HepG2 (cell line): Measurements from ENCODE around the gene ACTN1. TPM values are rescaled to one million over a fixed set of nuclear protein-coding genes. Genes with fewer than 3 reads are reported as not detected.

Experiments used
- CREB1 ChIP-seq, 2 experiments: fragments of 450-650 bp in 1 of 2; IDR thresholded peaks; 2 replicates each; pipeline ENCODE4 v1.6.1; 2016 to 2017; ENCODE audit warnings: control low read depth in 1 of 2, mild to moderate bottlenecking in 1 of 2, missing compliant biosample characterization in 1 of 2, missing genetic modification characterization in 1 of 2
- DR1 ChIP-seq: sonication (generic); formaldehyde crosslinking; IDR thresholded peaks from 2 replicates; pipeline ENCODE4 v1.8.0; 2021; ENCODE audit warnings: mild to moderate bottlenecking, missing genetic modification reagents, inconsistent platforms
- NCOA1 ChIP-seq: sonication (generic); formaldehyde crosslinking; IDR thresholded peaks from 2 replicates; pipeline ENCODE4 v1.9.0; 2021; ENCODE audit warnings: missing genetic modification reagents
- TCF7 ChIP-seq: sonication (generic); IDR thresholded peaks from 2 replicates; pipeline ENCODE4 v1.6.1; 2016; ENCODE audit warnings: antibody characterized with exemption, low read depth
- XRCC5 ChIP-seq: fragments of 200-400 bp; formaldehyde crosslinking; optimal IDR thresholded peaks from 2 replicates; pipeline ENCODE3; 2017; ENCODE audit warnings: mild to moderate bottlenecking, low read length
- ZNF12 ChIP-seq: sonication (generic); formaldehyde crosslinking; IDR thresholded peaks from 2 replicates; pipeline ENCODE4 v1.5.0; 2020; ENCODE audit warnings: missing genetic modification reagents
- ZNF235 ChIP-seq: sonication (generic); formaldehyde crosslinking; IDR thresholded peaks from 2 replicates; pipeline ENCODE4 v1.8.1; 2023; ENCODE audit warnings: mild to moderate bottlenecking, missing genetic modification reagents, borderline replicate concordance
- ZNF3 ChIP-seq: IDR thresholded peaks from 2 replicates; pipeline ENCODE4 v1.7.0; 2017; ENCODE audit warnings: inconsistent platforms
- polyA plus RNA-seq, 8 experiments: library from polyadenylated mRNA; depleted of rRNA in 3 of 8; stranded (reverse) in 7 of 8; unstranded in 1 of 8; fragments of >200 nt; fragmentation: Illumina TruSeq in 4 of 8; extraction: Trizol in 4 of 8; gene quantifications; 2 replicates each; pipeline versions ENCODE4 v1.2.1 to v1.2.3, GENCODE V29; 2011 to 2016; ENCODE audit warnings: low read depth in 4 of 8, missing spikeins in 1 of 8, mixed read lengths in 1 of 8; ENCODE audit not compliant: insufficient read depth in 1 of 8
- total RNA-seq, 5 experiments: library from RNA; depleted of rRNA; stranded (reverse); fragments of >200 nt; fragmentation: Illumina TruSeq; extraction: Trizol; gene quantifications; 2 replicates each; pipeline ENCODE4 v1.2.3, GENCODE V29; 2016; ENCODE audit warnings: low read depth in 1 of 5
- TF ChIP-seq, protein P1 (sequence below): IDR thresholded peaks from 2 replicates; pipeline ENCODE4 v1.6.1; 2016; ENCODE audit warnings: mild to moderate bottlenecking
- TF ChIP-seq, protein P2 (sequence below): IDR thresholded peaks from 2 replicates; pipeline ENCODE4 v1.4.0; 2020; ENCODE audit warnings: mild to moderate bottlenecking, missing genetic modification reagents
- TF ChIP-seq, protein P3 (sequence below): sonication (generic); formaldehyde crosslinking; IDR thresholded peaks from 2 replicates; pipeline ENCODE4 v1.4.0; 2020; ENCODE audit warnings: missing genetic modification reagents
- TF ChIP-seq, protein P4 (sequence below), 2 experiments: fragments of 450-650 bp in 1 of 2; sonication (generic) in 1 of 2; formaldehyde crosslinking in 1 of 2; IDR thresholded peaks; 2 replicates each; pipeline versions ENCODE4 v1.6.1 to v1.8.0; 2016 to 2022; ENCODE audit warnings: antibody characterized with exemption in 1 of 2, mild to moderate bottlenecking in 1 of 2, missing genetic modification reagents in 1 of 2

The ACTN1 gene
- total and polyA plus RNA-seq, 2 of the 13 experiments (the other 11 are each of a cell fraction or from before 2014, with no cell fraction given), result 58.6 to 162 TPM

DNA sequence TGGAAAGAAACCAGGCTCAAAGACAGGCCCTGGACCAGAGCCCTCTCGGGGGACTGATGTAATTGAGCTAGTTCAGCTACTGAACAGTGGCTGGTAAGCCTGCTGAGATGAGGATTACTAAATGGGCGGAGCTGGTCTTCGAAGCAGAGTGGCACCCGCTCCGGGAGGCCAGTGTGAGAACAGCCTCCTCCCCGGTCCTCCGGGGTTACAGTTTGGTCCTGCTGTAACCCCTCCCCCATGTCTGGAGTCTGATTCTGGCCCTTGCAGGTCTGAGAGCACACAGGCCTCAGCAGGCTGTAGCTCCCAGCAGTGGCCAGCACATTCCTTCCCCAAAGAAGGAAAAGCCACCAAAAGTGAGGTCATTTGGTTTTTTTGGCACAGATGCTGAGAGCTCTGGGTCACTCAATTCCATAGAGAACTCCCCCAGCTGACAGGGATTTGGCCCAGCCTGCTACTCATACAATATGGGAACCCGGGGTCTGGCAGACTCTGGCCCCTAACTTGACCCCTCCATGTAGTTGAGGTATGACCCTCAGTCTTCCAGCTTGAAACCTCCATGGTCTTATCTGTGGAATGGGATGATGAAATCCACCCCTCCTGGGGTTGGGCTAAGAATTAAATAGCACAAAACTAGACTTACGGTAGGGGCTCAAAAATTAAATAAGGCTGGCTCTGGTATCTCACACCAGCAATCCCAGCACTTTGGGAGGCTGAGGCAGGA lies 39.0 kb downstream of the ACTN1 start (continued):
- TF ChIP-seq, protein P1, sequence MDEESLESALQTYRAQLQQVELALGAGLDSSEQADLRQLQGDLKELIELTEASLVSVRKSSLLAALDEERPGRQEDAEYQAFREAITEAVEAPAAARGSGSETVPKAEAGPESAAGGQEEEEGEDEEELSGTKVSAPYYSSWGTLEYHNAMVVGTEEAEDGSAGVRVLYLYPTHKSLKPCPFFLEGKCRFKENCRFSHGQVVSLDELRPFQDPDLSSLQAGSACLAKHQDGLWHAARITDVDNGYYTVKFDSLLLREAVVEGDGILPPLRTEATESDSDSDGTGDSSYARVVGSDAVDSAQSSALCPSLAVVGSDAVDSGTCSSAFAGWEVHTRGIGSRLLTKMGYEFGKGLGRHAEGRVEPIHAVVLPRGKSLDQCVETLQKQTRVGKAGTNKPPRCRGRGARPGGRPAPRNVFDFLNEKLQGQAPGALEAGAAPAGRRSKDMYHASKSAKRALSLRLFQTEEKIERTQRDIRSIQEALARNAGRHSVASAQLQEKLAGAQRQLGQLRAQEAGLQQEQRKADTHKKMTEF (CRISPR knock-in tag), result peak; percentile 31; the same call in 1 of the 2 replicates
- TF ChIP-seq XRCC5, result peak; percentile 20
- TF ChIP-seq CREB1 (IDR thresholded peaks at IDR 0.05), result no peak
- 0 out of 2 replicates have a peak, but pooled peaks have one; percentile 17 for TF ChIP-seq CREB1 (CRISPR knock-in tag; IDR thresholded peaks at IDR 0.05)
- TF ChIP-seq NCOA1 (CRISPR knock-in tag), result no peak
- TF ChIP-seq, protein P2, sequence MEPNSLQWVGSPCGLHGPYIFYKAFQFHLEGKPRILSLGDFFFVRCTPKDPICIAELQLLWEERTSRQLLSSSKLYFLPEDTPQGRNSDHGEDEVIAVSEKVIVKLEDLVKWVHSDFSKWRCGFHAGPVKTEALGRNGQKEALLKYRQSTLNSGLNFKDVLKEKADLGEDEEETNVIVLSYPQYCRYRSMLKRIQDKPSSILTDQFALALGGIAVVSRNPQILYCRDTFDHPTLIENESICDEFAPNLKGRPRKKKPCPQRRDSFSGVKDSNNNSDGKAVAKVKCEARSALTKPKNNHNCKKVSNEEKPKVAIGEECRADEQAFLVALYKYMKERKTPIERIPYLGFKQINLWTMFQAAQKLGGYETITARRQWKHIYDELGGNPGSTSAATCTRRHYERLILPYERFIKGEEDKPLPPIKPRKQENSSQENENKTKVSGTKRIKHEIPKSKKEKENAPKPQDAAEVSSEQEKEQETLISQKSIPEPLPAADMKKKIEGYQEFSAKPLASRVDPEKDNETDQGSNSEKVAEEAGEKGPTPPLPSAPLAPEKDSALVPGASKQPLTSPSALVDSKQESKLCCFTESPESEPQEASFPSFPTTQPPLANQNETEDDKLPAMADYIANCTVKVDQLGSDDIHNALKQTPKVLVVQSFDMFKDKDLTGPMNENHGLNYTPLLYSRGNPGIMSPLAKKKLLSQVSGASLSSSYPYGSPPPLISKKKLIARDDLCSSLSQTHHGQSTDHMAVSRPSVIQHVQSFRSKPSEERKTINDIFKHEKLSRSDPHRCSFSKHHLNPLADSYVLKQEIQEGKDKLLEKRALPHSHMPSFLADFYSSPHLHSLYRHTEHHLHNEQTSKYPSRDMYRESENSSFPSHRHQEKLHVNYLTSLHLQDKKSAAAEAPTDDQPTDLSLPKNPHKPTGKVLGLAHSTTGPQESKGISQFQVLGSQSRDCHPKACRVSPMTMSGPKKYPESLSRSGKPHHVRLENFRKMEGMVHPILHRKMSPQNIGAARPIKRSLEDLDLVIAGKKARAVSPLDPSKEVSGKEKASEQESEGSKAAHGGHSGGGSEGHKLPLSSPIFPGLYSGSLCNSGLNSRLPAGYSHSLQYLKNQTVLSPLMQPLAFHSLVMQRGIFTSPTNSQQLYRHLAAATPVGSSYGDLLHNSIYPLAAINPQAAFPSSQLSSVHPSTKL (CRISPR knock-in tag), result no peak
- TF ChIP-seq, protein P3, sequence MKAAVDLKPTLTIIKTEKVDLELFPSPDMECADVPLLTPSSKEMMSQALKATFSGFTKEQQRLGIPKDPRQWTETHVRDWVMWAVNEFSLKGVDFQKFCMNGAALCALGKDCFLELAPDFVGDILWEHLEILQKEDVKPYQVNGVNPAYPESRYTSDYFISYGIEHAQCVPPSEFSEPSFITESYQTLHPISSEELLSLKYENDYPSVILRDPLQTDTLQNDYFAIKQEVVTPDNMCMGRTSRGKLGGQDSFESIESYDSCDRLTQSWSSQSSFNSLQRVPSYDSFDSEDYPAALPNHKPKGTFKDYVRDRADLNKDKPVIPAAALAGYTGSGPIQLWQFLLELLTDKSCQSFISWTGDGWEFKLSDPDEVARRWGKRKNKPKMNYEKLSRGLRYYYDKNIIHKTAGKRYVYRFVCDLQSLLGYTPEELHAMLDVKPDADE (CRISPR knock-in tag), result no peak
- TF ChIP-seq ZNF3, result no peak
- TF ChIP-seq ZNF235 (CRISPR knock-in tag), result no peak
- TF ChIP-seq ZNF12 (CRISPR knock-in tag), result no peak
- TF ChIP-seq TCF7, result no peak
- TF ChIP-seq DR1 (CRISPR knock-in tag), result no peak
- TF ChIP-seq, protein P4, sequence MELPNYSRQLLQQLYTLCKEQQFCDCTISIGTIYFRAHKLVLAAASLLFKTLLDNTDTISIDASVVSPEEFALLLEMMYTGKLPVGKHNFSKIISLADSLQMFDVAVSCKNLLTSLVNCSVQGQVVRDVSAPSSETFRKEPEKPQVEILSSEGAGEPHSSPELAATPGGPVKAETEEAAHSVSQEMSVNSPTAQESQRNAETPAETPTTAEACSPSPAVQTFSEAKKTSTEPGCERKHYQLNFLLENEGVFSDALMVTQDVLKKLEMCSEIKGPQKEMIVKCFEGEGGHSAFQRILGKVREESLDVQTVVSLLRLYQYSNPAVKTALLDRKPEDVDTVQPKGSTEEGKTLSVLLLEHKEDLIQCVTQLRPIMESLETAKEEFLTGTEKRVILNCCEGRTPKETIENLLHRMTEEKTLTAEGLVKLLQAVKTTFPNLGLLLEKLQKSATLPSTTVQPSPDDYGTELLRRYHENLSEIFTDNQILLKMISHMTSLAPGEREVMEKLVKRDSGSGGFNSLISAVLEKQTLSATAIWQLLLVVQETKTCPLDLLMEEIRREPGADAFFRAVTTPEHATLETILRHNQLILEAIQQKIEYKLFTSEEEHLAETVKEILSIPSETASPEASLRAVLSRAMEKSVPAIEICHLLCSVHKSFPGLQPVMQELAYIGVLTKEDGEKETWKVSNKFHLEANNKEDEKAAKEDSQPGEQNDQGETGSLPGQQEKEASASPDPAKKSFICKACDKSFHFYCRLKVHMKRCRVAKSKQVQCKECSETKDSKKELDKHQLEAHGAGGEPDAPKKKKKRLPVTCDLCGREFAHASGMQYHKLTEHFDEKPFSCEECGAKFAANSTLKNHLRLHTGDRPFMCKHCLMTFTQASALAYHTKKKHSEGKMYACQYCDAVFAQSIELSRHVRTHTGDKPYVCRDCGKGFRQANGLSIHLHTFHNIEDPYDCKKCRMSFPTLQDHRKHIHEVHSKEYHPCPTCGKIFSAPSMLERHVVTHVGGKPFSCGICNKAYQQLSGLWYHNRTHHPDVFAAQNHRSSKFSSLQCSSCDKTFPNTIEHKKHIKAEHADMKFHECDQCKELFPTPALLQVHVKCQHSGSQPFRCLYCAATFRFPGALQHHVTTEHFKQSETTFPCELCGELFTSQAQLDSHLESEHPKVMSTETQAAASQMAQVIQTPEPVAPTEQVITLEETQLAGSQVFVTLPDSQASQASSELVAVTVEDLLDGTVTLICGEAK (IDR thresholded peaks at IDR 0.05), result no peak
- TF ChIP-seq, protein P4 (CRISPR knock-in tag; IDR thresholded peaks at IDR 0.05), result no peak
